ENCODE measurements around the gene AREL1.

GRCh38 chr14:74704656-74705055 is 8.2 kb downstream of the AREL1 start:
- TF ChIP-seq POLR2A (IDR thresholded peaks at IDR 0.05): no peak
- no peak for TF ChIP-seq CTCF (IDR thresholded peaks at IDR 0.05)

Measured in breast epithelium (tissue), 3 donors.